HL-60 (cell line): ENCODE data around the gene LRMDA.

Experiments used
- DNase-seq, 2 experiments: peaks; one replicate each; pipeline ENCODE4 v3.0.0-alpha.2; 2010 to 2020; ENCODE audit warnings: low read depth in 1 of 2, low spot score in 1 of 2
- H3K27ac ChIP-seq: fragments of 250-450 bp; sonication (Bioruptor Pico); replicated peaks from 2 replicates; pipeline ENCODE4 v1.5.1; 2020; ENCODE audit warnings: mild to moderate bottlenecking, moderate library complexity
- H3K27me3 ChIP-seq: fragments of 250-450 bp; sonication (Bioruptor Pico); 2 replicates; pipeline ENCODE4 v1.5.1; 2021; ENCODE audit warnings: mild to moderate bottlenecking, moderate library complexity; ENCODE audit not compliant: insufficient read depth, poor library complexity, severe bottlenecking
- H3K4me3 ChIP-seq: replicated peaks from 2 replicates; pipeline ENCODE4 v1.5.1; 2011; ENCODE audit warnings: mild to moderate bottlenecking, control low read depth, low read length; ENCODE audit not compliant: insufficient read depth
- GABPA ChIP-seq: IDR thresholded peaks from 2 replicates; pipeline ENCODE4 v1.6.1; 2012; ENCODE audit warnings: low read depth
- POLR2AphosphoS5 ChIP-seq: IDR thresholded peaks from 2 replicates; pipeline ENCODE4 v1.6.1; 2012; ENCODE audit warnings: low read depth
- SPI1 ChIP-seq: IDR thresholded peaks from 2 replicates; pipeline ENCODE4 v1.6.1; 2012; ENCODE audit warnings: low read depth, mild to moderate bottlenecking, borderline replicate concordance
- TF ChIP-seq, protein P1 (sequence below): IDR thresholded peaks from 2 replicates; pipeline ENCODE4 v1.6.1; 2012; ENCODE audit warnings: low read depth; ENCODE audit not compliant: insufficient replicate concordance
- TF ChIP-seq, protein P2 (sequence below): IDR thresholded peaks from one replicate; pipeline ENCODE4 v1.5.1; 2011; ENCODE audit warnings: low read length, control low read depth, inconsistent platforms; ENCODE audit not compliant: insufficient read depth

The LRMDA gene

GRCh38 chr10:75532253-75532924 is 101.0 kb downstream of the LRMDA start:
- H3K4me3 ChIP-seq: no peak overlapping the region
- H3K27ac ChIP-seq: no peak overlapping the region
- TF ChIP-seq, protein P1, sequence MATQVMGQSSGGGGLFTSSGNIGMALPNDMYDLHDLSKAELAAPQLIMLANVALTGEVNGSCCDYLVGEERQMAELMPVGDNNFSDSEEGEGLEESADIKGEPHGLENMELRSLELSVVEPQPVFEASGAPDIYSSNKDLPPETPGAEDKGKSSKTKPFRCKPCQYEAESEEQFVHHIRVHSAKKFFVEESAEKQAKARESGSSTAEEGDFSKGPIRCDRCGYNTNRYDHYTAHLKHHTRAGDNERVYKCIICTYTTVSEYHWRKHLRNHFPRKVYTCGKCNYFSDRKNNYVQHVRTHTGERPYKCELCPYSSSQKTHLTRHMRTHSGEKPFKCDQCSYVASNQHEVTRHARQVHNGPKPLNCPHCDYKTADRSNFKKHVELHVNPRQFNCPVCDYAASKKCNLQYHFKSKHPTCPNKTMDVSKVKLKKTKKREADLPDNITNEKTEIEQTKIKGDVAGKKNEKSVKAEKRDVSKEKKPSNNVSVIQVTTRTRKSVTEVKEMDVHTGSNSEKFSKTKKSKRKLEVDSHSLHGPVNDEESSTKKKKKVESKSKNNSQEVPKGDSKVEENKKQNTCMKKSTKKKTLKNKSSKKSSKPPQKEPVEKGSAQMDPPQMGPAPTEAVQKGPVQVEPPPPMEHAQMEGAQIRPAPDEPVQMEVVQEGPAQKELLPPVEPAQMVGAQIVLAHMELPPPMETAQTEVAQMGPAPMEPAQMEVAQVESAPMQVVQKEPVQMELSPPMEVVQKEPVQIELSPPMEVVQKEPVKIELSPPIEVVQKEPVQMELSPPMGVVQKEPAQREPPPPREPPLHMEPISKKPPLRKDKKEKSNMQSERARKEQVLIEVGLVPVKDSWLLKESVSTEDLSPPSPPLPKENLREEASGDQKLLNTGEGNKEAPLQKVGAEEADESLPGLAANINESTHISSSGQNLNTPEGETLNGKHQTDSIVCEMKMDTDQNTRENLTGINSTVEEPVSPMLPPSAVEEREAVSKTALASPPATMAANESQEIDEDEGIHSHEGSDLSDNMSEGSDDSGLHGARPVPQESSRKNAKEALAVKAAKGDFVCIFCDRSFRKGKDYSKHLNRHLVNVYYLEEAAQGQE: no peak
- TF ChIP-seq GABPA (no peak), SPI1 (no peak), POLR2AphosphoS5 (no peak)
- TF ChIP-seq, protein P2, sequence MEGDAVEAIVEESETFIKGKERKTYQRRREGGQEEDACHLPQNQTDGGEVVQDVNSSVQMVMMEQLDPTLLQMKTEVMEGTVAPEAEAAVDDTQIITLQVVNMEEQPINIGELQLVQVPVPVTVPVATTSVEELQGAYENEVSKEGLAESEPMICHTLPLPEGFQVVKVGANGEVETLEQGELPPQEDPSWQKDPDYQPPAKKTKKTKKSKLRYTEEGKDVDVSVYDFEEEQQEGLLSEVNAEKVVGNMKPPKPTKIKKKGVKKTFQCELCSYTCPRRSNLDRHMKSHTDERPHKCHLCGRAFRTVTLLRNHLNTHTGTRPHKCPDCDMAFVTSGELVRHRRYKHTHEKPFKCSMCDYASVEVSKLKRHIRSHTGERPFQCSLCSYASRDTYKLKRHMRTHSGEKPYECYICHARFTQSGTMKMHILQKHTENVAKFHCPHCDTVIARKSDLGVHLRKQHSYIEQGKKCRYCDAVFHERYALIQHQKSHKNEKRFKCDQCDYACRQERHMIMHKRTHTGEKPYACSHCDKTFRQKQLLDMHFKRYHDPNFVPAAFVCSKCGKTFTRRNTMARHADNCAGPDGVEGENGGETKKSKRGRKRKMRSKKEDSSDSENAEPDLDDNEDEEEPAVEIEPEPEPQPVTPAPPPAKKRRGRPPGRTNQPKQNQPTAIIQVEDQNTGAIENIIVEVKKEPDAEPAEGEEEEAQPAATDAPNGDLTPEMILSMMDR: no peak
- H3K27me3 ChIP-seq: no peaks in the 10 kb centered on the region
- DNase-seq: no peak

- Histone ChIP-seq H3K27me3 (no peaks in the 10 kb centered on the region), H3K27ac (no peak overlapping the region), H3K4me3 (no peak overlapping the region)
- DNase-seq: no peak
- TF ChIP-seq, protein P1: no peak
These were observed 106.7 kb downstream of the LRMDA start for GRCh38 chr10:75538144-75538543.

GRCh38 chr10:75538765-75539164 is 107.3 kb downstream of the LRMDA start:
- TF ChIP-seq GABPA (no peak), SPI1 (no peak), POLR2AphosphoS5 (no peak)
- TF ChIP-seq, protein P2: no peak
- TF ChIP-seq, protein P1: no peak
- no peaks in the 10 kb centered on the region for H3K27me3 ChIP-seq
- no peak overlapping the region for H3K27ac ChIP-seq
- no peak overlapping the region for H3K4me3 ChIP-seq
- no peak for DNase-seq
